ENCODE data around the gene MDGA2.
"Not testable (repeated sequence)": the region's sequence is repeated elsewhere in the genome, so short reads cannot be mapped to it uniquely, and the experiment has no call there.

MDGA2 gene

DNA sequence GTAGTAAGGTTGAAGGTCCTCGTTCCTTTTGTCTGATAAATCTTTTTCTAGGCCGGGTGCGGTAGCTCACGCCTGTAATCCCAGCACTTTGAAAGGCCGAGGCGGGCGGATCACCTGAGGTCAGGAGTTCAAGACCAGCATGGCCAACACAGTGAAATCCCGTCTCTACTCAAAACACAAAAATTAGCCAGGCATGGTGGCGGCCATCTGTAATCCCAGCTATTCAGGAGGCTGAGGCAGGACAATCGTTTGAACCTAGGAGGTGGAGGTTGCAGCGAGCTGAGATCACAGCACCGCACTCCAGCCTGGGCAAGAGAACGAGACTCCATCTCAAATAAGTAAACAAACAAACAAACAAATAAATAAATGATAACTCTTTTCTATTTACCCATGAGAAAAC is 51.3 kb downstream of the MDGA2 start:
- DNase-seq (ENCODE audit: low read depth, low spot score), result not testable (repeated sequence)

DNA sequence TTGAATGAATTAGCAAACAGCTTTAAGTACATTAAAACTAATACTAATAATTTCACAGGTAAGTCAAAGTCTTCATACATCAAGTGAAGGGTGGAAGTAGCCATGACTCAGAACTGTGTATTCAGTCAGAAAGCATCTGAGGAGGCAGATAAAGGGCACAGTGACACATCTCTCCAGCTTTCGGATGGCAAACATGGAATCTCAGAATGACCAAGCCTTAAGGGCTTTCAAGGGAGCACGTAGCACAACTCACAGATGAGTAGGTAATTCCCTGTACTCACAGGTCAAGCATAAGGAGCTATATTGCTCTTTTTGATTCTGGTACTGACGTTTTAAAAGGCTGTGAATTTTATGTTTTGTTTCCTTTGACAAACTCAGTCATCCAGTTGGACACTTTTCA is 56.0 kb downstream of the MDGA2 start:
- no peak for DNase-seq (ENCODE audit: low read depth, low spot score)

DNA sequence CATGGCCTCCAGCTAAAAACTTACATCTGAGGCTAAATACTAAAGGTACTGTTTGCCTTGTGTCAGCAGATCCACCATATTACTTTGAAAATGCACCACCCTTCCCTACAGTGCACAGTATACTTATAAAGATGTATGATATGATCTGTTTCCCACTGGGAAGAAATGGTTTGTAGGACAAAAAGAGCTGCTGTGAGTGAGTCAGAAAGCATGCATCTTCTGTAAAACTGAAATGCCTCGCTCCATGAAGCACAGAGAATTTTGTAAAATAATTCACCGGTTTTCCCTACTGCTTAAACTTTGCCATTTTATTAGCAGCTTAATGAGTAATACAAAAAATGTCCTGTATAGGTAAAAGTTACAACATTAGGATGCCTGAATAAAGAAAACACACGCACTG is 68.8 kb downstream of the MDGA2 start:
- DNase-seq (ENCODE audit: low read depth, low spot score), result no peak

GRCh38 chr14:47596860-47597259 is 78.5 kb downstream of the MDGA2 start:
- DNase-seq (ENCODE audit: low read depth, low spot score), result no peak

GRCh38 chr14:47596232-47596631 is 79.2 kb downstream of the MDGA2 start:
- DNase-seq (ENCODE audit: low read depth, low spot score), result no peak

DNA sequence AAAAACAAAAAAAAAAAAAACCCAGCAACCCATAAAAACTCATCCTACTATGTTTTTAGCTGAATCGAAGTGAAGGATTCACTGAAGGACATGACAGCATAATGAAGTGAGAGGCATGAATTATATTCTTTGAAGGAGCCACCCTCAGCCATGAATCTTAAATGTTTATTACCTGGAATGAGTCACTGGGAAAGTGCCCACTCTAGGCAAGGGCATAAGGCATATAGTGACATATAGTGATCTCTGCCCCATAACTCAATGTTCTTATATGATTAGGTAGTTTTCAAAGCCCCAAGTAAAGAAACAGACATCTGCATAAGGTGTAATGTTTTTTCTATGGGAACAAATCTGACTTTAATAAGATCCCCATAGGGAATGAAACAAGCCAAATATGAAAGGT is 79.9 kb downstream of the MDGA2 start:
- no peak for DNase-seq (ENCODE audit: low read depth, low spot score)

DNA sequence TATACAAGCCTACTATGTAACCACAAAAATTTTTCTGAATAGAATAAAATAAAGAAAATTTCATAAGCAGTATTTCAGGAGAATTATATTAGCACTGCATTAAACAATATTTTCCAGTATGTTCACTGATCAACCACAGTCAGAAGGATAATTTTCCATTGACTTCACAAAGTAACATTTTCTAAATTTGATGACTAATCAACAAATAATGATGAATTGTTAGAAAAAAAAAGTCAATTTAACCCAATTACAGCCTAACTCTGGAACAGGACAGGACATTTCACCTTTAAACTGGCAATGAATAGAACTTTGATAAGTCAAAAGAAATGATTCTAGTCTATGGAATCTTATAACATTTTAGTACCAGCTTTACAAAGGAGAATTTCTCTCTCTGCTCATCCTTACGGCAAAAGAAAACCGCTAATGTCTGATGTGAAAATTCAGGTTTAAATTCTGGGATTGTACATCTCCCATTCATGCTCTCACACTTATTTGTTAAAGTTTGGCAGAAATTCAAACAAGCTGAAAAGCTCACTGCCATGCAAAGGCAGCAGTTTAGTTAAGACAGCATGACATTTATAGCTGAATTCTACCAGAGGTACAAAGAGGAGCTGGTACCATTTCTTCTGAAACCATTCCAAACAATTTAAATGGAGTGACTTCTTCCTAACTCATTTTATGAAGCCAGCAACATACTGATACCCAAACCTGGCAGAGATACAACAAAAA is 84.5 kb downstream of the MDGA2 start:
- DNase-seq (ENCODE audit: low read depth, low spot score), result no peak

GRCh38 chr14:47585447-47585846 is 90.0 kb downstream of the MDGA2 start:
- DNase-seq (ENCODE audit: low read depth, low spot score), result no peak

DNA sequence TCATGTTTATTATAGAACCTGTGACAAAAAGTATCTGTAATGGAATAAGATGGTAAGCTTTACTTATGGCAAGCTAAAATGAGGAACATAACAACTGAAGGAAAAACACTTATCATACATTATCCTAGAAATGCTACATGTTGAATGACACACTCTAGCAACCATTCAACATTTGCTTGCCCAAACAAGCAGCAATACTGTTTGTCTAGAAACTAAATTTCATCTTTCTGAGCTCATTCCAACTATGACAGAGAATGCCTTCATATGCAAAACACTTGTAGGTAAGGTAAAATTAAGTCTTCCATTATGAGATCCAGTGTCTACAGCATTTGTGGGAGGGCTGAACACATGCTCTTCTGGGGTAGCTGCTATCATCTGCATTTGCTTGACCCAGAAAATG is 108.1 kb downstream of the MDGA2 start:
- no peak for DNase-seq (ENCODE audit: low read depth, low spot score)

DNA sequence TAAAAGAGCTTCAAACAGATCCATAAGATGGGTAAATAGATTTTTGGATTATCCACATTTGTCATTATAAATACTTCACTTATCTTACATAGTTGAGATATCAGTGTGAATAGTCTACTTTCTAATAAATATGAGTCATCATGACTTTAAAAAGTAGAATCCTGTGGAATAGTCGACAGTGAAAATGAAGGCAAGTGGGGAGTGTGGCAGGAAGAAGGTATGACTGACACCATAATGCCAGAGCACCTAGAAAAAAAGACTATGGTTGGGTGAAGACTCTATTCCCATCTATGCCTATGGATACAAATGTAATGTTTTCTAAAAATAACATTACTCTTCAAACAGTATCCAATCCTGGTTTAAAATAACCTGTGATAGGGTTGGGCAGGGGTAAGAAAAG is 117.5 kb downstream of the MDGA2 start:
- DNase-seq (ENCODE audit: low read depth, low spot score), result no peak

DNA sequence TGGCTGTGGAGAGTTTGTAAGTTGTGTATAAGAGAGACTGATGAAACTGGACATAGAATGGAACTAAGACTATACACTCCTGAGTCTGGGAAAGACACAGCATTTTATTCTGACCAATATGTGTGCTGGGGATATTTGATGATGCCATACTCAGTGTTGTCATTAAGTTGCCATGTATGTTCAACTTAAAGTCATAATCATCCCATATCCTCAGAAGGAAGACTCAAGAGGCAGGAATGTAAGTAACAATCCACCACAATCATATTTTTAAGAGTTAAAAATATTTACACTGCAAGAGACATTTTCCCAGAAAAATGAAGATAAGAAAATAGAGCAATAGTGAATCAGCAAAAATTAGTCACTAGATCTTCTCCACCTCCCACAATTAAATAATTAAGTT is 120.1 kb downstream of the MDGA2 start:
- DNase-seq (ENCODE audit: low read depth, low spot score), result no peak

GRCh38 chr14:47549886-47550285 is 125.5 kb downstream of the MDGA2 start:
- DNase-seq (ENCODE audit: low read depth, low spot score), result no peak

DNA sequence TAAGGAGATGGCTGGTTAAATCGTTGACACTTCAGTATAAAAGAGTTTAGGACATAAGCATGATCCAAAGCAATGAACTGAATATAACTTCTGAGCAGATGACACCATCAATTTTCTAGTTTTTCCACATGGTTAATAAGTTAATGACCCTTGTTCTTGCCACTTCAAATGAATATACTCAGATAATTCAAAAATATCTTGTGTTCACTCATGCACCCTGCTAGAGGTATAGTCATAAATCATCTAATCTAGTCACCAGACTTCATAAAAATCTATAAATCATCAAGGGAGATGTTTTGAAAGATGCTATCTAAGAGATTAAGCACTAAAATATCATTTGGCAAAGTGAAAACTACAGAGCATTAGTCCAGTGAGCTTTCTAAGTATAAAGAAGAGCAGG is 131.9 kb downstream of the MDGA2 start:
- no peak for DNase-seq (ENCODE audit: low read depth, low spot score)

GRCh38 chr14:47541662-47542061 is 133.7 kb downstream of the MDGA2 start:
- no peak for DNase-seq (ENCODE audit: low read depth, low spot score)

- peak; percentile 12 for DNase-seq (ENCODE audit: low read depth, low spot score)
Observed at GRCh38 chr14:47539031-47539461, 136.4 kb downstream of the MDGA2 start.

GRCh38 chr14:47536341-47536740 is 139.1 kb downstream of the MDGA2 start:
- DNase-seq (ENCODE audit: low read depth, low spot score), result no peak

GRCh38 chr14:47526591-47527244 is 148.7 kb downstream of the MDGA2 start:
- no peak for DNase-seq (ENCODE audit: low read depth, low spot score)

DNA sequence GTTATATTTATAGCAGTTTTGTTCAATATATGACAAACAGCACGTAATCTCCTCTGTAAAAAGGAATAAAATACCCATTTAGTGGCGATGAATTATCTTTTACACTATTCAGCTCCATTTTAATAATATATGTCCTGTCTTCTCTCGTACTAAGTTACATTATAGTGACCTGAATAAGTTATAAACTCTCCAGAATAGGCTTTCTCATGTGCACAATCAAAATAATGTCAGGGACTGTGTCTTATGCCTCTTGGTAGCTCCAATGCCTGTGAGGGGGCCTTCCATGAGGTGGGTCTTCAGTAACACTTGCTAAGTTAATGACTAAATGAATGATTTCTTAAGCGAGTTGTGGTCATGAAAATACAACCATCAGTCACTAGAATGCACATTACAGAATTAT is 150.9 kb downstream of the MDGA2 start:
- DNase-seq (ENCODE audit: low read depth, low spot score), result no peak

GRCh38 chr14:47520382-47520781 is 155.0 kb downstream of the MDGA2 start:
- no peak for DNase-seq (ENCODE audit: low read depth, low spot score)

GRCh38 chr14:47511829-47512228 is 163.6 kb downstream of the MDGA2 start:
- DNase-seq (ENCODE audit: low read depth, low spot score), result no peak

GRCh38 chr14:47509957-47510356 is 165.4 kb downstream of the MDGA2 start:
- DNase-seq (ENCODE audit: low read depth, low spot score), result no peak

DNA sequence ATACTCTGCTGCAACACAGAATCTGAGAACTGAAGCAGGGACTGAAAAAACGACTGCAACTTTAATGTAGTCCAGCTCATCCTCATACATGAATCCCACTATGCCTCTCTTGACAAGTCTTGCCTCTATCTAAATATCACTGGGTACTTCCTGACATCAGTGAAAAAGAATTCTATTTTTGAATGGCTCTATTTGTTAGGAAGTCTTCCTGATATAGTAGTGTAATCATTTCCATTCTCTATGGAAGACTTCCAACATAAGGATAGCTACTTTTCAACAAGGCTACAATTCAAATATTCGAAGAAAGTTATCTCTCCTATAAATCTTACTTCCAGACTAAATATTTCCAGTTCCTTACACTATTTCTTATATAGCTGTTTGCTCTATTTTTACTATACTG is 167.5 kb downstream of the MDGA2 start:
- no peak for DNase-seq (ENCODE audit: low read depth, low spot score)

DNA sequence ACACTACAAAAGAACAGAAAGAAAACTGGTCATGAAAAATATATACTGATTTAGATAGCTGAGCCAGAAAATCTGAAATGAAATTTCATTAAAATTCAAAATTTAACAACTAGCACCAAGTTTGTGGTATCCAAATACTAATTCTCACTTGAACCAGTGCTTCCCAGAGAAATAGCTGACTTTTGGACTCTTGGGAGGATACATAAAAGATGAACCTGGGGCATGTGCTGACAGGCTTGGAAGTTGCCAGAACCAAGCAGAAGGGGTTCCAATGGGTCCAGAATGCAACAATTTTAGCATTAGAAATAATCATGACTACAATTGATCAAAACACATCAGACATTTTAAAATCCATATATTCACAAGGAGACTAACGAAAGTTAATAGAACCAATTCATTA is 175.0 kb downstream of the MDGA2 start:
- DNase-seq (ENCODE audit: low read depth, low spot score), result no peak

GRCh38 chr14:47490766-47491165 is 184.6 kb downstream of the MDGA2 start:
- no peak for DNase-seq (ENCODE audit: low read depth, low spot score)
